Fibroblast of gingiva (primary cell): ENCODE measurements around the gene STK32B.

Source experiments
- DNase-seq: peaks from one replicate; pipeline ENCODE4 v3.0.0-alpha.2; 2011; ENCODE audit warnings: low read depth

The STK32B gene

DNA sequence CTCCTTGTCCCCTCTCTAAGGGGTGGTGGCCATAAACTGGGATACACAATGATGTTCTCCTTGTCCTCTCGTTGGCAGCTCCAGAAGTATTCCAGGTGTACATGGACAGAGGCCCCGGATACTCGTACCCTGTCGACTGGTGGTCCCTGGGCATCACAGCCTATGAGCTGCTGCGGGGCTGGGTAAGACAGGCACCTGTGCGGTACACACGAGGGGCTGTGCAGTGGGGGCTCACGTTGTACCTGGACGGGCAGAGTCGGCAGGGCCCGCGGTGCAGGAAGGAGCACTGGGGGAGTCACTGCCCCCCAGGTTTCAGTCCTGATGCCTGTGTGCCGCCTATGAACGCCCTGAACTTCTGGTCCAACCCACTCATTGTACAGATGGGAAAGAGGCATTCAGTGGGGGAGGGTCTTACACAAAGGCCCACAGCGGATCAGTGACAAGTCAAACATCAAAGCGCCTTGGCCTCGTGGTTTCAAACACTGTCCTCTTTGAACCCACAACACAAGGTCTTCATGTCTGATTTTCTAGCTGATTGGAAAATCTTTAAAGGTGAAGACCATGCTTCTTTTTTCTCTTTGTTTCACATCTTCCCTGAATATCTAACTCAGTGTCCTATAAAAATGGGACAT, 395.4 kb downstream of the STK32B start:
- no peak for DNase-seq

DNA sequence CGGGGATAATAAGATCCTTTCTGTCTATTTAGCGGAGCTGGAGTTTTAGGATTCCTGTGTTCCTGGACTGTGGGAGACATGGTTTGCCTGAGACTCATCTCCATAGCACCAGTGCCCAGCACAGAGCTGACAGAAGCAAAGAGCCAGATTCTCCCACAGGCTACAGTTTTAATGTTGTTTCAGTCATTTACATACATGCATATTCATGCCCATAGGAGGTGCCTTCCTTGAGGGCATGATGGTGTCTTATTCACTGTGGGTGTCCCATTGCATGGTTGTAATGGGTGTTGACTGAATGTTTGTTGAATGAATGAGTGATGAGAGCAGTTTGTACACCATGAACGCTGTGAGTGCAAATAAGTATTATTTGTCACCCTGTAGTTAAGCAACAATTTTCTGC, 396.5 kb downstream of the STK32B start:
- DNase-seq, result no peak

DNA sequence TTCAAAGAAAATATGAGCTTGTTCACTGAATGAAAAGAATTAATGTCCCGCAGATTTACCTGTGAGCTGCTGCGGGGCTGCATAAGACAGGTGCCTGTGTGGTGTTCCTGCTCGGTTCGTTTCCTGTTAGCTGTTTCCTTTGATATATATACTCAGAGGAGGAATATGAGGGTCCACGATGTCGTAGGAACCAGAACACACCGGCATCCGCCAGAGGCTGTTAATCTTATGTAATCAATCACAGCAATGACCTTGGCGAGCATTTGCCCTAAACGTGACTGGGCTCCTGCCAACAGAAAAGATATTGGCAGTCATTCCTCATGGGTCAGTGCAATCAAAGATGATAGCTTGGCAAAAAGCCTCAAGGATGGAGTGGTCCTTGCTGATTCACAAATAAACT, 396.9 kb downstream of the STK32B start:
- no peak for DNase-seq

DNA sequence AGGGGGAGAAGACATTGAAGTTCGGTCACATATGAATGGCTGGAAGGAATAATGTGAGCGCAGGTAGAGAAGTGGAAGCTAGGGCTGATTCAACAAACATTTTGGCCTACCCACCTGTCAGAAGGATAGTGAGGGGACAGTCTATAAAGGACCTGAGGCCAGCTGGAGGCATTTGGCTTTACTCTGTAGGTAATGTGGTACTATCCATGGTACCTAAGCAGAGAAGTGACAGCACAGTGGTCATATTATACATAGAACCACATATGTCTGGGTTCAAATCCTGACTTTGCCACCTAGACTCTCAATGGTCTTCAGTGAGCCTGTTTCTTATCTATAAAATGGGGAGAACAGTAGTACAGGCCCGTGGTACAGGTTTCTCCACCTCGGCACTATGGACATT, 400.0 kb downstream of the STK32B start:
- DNase-seq, result no peak

DNA sequence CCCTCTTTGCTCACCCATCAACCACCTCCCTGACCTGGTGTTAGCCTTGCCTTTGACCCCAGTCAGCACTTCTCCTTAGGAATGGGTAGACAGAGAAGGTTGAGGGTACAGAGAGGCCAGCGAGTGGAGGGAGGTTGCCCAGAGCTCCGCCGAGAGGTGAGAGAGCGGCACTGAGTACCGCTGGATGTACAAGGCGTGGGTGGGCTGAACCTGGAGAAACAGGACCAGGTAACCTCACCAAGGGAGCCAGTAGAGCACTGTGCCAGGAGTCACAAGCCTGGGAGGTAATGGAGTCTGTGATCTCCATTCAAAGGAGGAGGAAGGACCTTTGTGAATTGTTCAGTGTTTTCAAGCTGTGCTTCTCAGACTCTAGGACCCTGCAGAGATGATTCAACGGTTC, 400.9 kb downstream of the STK32B start:
- DNase-seq, result no peak

DNA sequence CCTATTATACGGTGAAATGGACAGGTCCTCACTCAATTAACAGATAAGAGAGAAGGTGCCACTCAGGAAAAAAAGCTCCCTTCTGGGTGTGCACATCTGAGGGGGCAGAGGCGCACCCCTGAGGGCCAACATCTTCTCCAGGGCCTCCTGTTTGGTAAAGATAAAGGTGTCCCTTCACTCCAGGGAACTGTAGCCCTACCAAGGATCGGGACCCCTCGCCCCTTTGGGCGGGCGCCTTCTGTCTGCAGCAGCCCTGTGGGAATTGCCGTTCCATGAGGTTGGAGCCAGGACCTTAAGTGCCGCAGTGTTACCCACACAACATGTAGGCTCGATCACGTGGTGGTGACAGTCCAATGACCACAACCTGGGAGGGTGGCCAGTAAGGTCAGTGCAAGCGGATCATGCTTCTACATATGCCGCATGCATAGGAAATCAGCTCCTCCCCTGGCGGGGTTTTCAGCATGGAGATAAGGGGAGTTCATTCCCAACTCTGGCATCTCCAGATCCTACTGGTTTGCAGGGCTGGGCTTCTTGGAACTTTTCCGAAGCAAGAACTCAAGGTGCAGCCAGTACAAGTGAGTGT, 403.8 kb downstream of the STK32B start:
- no peak for DNase-seq

DNA sequence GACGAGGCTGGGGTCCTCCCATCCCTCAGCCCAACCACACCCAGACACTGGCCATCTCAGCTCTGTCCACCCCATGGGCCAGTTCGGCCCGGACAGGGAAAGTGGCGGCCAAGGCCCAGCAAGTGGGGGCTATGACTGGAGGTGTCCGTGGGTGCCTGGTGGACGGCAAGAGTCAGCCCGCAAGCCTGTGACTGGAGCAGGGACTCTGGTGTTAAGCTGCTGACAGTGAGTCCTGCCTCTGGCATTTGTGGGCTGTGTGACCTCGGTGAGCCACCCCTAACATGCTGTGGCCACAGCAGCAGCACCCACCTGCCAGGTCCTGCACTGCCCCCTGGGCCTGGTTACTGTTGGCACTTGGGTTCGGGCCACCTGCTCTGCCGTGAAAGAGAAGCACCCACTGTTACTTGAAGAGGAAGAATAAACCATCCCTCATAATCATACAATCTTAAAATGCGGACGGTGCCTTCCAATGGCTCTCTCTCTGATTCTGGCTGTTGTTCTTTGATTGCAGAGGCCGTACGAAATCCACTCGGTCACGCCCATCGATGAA, 405.1 kb downstream of the STK32B start:
- no peak for DNase-seq

DNA sequence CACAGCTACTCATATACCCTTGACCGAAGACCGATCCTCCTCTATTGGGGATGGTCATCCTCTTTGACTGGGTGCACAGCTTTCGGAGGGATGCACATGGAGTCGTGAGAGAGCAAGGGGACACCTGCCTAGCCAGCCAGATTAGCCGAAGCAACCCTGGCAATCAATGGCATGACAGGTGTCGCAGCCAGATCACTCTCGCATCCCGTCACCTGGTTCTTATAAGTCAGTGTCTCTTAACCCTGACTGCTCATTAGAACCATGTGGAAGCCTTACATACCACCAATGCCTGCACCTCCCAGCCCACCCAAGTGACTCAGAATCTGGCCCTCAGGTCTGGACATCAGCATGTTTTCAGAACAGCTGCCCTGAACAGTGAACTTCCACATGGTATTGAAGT, 407.4 kb downstream of the STK32B start:
- no peak for DNase-seq

DNA sequence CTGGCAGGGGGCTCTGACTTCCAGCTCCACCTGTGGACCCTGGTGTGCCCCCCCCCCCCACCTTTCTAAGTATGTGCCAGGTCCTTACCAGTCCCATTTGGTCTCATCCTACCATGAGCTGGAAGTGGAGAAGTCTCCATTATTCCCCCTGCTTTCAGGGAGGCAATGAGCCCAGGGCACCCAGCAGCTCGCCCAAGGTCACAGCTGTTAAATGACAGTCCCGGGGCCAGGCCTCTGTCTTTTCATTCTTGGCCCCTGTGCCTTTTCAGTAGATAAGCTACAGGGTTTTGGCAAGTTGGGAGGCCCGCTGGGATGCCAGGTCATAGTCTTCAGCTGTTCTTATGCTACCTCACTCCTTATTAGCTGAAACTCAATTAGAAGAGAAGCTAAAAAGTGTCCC, 408.0 kb downstream of the STK32B start:
- DNase-seq, result no peak

DNA sequence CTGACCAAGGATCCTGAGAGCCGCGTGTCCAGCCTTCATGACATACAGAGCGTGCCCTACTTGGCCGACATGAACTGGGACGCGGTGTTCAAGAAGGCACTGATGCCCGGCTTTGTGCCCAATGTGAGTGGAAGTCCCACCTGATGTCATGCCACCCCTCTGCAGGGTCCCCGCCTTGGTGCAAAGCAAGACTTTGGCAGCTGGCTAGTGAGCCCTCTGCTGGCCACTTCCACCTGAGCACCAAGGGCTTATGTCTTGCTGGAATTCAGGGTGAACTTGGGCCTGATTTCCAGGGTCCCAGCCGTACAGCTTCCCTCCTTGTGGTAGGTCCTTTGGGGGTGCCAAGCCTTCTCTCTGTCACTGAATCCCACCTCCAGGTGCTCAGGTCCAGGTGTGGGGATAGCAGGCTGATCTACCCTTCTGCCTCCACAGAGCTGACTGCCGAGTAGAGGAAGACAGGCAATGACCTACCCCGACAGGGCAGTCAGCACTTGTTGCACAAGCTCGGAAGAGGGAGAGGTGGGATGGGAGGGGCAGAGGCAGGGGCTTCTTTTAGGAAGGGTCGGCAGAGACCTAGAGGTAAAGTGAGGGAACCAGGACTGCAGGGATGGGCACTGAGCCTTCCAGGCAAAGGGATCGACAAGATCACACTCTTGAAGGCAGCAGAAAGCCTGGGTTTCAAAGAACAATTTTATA, 409.0 kb downstream of the STK32B start:
- no peak for DNase-seq

DNA sequence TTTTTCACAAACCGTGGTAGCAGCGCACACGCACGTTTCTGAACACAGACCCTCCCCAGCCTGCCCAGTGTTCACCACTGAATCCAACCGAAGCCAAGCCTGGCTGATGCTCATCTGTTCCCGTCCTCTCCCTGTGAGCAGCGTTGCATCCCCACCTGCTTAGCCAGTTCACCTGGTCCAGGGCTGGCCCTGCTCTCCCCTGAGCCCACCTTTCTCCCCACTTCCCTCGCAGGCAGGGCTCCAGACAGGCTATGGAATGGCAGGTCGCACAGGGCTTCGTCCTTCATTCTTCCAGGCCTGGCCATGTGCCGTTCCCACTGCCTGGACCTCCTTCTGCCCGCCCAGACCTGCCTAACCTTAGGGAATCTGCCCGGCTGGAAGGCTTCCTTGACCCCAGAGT, 410.2 kb downstream of the STK32B start:
- no peak for DNase-seq

DNA sequence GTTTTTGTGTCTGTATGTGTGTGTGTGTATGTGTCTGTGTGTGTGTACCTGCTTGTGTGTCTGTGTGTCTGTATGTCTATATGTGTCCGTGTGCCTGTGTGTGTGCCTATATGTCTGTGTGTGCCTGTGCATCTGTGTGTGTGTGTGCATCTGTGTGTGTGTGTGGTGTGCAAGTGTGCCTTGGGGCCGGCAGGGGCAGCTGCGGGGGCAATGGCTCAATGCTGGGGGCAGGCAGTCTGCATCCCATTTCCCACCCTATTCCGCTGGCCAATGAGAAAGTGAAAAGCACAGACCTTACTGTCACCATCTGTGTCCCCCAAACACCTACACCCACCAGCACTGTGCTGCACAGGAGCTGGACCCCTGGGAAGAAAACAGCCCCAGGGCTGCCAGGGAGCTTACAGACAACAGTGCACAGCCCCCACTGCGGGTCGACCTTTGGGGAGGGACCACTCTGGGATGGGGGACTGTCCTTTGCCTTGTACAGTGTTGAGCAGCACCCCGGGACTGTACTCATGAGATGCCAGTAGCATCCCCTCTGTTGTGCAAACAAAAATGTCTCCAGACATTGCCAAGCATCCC, 411.1 kb downstream of the STK32B start:
- no peak for DNase-seq

DNA sequence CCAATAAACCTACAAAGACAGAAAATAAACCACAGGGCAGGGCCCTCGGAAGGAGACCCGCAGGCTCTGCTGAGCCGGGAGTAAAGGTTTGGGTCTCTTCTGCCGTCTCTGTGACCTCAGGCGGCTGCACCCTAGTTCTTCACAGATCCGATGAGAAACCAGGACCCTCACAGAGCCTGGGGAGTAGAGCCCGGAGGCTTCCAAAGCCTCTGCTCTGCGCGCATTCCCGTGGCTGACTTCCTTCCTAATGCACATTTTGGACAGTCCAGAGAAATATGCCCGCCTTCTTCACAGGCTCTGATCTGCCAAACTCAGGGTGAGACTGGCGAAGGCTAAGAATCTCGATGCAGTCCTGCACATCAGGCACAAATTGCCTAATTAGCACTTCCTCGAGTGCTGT, 411.6 kb downstream of the STK32B start:
- no peak for DNase-seq

DNA sequence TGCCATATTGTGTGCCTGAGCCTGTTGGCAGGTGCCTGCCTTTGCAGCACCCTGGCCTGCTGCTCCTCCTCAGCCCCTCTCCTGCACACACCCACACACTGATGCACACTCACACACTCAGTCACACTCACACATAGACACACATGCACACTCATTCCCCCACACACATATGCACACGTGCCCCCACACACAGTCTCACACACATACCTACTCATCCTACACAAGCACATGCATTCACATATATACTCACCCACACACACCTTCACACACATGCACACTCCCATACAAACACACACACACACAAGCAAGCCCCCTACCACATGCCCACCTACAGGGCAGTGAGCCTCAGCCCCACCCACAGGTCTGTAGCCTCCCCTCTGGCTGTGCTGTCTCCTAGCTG, 412.1 kb downstream of the STK32B start:
- no peak for DNase-seq

DNA sequence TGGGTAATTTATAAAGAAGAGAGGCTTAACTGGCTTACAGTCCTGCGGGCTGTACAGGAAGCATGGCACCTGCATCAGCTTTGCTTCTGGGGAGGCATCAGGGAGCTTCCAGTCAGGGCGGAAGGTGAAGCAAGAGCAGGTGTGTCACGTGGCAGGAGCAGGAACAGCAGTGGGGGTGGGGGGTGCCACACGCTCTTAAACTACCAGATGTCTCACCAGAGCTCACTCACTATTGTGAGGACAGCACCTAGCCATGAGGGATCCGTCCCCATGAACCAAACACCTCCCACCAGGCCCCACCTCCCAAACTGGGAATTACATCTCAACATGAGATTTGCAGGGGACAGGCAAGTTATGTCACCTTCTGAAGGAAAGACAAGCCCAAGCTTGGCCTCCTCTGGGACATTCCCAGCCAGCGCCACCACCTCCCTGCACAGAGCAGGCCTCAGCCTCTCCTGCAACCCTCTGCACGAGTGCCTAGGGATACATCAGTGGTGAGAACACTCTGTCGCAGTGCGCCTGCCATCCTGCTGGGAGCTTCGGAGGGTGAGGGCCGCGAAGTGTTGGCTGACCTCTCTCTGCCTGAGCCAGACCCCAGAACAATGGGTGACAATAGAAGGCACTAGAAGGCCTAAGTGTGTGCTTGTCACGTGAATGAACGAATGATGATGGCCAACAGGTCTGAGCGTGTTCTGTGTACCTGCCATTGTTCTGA, 412.8 kb downstream of the STK32B start:
- DNase-seq, result no peak

DNA sequence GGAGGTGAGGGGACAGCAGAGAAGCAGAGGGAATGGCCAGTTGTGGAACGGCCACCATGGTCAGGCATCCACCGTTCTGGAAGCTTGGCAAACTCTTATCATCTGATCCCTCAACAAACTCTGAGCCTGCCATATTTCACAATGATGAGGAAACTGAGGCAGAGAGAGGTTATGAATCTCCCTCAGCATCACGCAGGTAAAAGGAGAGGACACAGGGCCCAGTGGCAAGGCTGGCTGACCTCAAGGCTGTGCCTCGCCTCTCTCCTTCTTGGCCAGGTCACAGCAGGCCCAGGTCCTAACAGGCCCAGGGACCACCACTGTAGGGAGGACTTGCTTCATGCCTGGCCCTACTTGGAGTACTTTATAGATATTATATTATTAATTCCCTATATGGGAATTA, 414.2 kb downstream of the STK32B start:
- DNase-seq, result no peak

DNA sequence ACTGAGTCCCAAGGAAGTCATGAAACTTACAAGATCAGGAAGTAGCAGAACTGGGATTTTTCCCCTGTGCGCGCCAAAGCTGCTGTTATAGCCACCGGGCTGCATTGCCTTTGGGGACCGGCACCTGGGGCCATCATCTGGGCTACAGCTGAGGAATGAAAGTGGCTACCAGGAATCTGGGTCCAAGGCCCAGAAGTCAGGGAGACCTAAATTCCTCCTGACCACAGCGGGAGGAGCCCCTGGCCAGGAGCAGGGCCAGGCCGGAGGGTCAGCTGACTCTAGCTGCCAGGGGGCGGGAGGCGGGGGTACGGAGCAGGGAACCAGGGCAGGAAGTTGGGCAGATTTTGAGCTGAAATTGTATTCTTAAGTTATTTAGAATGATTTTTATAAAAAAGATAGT, 414.7 kb downstream of the STK32B start:
- no peak for DNase-seq

DNA sequence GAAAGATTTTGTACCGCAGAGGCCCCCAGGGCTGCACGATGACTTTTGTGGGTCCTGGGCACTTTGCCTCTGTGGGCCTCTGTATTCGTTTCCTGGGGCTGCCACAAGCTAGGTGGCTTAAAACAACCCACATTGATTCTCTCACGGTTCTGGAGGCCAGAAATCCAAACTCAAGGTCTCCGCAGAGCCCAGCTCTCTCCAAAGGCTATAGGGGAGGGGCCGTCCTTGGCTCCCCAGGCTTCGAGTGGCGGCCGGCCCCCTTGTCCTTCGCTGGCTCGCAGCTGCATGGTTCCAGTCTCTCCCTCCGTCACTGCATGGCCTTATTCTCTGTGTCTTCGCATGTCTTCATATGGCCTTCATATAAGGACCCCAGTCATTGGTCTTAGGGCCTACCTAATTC, 415.8 kb downstream of the STK32B start:
- DNase-seq, result no peak

DNA sequence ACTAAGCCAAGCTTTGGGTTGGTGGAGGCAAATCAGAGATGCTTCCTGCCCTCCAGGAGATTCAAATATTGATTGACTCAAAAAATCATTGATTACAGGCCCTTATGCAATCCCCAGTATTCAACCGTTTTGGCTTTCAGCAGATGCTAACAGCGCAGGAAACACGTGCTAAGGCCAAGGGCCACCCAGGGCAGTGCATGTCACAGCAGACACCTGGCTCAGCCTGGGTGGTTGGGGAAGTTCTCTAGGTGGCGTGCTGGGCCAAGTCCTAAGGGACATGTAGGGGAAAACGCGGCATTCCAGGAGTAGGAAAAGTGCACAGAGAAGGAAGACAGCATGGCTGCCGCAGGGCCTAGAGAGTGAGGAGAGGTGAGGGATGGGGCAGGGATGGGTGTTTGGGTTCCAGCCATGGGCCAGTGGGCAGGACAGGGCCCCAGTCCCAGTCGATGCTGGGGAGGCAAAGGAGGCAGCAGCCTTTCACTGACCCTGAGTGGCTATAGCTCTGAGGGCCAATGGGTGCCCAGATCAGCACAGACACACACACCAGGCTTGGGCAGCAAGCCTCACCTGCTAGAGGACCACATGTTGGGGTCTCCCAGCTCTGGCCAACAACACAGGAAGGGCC, 418.0 kb downstream of the STK32B start:
- no peak for DNase-seq

DNA sequence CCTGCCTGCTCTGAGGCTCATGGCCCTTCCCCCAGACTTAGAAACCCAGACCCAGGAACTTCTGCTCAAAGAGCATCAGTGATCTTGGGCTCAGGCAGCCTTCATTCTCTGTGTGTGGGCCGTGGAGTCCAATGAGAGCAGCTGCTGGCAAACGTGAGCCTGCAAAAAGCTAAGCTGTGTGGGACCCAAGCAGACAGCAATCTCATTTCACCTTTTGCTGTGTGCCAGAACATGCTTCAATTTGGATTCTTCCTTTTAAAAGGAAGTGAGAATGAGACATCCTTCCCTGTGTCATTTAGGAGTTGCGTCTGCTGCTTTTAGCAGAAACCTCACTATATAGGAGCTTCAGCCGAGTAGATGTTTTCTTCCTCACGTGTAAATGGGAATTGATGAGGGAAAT, 418.6 kb downstream of the STK32B start:
- no peak for DNase-seq

DNA sequence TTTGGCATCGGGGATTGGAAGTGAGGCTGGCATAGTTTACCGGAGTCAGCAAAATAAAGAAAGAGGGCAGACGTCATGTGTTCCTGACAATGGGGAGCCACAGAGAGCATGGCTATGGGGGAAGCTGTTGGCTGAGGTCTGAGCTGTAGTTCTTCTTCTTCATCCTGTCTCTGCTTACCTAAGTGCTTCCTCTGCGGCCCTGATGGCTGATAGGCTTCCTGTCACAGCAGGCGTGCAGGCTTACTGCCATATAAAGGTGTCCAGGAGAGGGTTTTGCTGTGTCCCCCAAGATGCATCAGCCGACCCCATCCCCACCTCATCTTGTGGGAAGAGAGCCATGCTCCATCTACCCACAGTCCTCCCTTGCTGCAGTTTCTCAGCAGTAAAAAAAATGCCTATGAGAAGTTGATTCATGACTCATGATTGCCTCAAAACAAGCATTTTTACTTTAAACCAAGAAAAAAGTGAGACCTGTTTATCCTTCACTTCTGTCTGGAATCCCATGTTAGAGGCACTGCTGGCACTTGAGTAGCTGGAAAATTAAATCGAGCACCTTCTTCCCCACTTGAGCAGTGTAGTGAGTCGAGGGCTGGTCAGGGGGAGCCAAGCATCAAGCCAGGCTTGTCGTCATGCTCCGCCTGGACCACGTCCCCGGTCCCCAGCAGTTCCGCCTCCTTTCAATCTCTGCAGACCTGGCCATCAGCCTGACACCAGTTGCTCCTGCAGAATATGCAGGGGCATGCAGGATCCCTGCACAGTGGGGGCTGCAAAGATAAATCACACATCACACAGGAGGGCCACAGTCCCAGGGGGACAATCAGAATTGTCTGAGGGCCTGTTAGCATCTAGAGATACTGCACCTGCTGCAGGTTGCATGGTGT, 419.3 kb downstream of the STK32B start:
- no peak for DNase-seq
